Stimulated activated CD4-positive, alpha-beta T cell treated with anti-CD3 and anti-CD28 coated beads, Interleukin-4, amount 100 ng/mL, for 48 hours (primary cell): Measurements from ENCODE around the gene SCN3B.
A peak's percentile ranks its signal among the peaks of the same experiment; 100 is the strongest.

Source experiments
- DNase-seq, 2 donors: peaks; one replicate each; pipeline ENCODE4 v3.0.0-alpha.2; 2020; ENCODE audit warnings: low read depth in 2 of 2

Gene SCN3B

DNA sequence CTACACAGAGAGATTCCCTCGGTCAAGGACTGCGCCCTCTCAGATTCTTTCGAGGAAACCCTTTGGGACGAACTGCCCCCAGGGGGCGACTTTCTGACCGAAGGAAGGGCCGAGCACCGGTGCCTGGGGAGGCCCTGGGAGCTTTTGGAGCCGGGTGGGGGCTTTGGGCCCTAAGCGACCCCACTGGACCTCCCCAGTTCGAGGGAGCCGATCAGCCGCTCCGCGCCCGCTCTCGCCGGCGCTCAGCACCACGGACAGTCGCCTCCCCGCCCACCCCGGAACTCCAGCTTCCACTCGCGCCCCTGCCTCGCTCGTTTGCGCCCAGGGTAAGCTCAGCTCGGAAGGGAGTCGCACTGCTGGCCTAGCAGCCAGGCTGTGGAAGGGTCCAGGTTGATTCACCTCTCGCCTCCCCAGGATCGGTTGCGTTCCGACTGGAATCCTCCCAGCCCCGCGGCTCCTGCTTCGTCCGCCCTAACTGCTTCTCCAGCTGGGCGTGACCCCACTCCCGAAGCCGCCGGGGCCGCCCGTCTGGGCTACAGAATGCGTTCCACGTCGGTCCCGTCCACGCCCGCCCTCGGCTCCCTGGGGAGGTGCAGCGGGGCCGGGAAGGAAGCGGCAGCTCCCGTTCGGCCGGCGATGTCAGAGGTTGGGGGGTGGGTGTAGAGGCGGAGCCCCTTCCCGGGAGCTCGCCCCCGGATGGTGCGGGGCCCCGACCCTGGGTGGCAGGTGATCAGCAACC, 428 bp downstream of the SCN3B start:
- peak in 1 of 2 donors; percentile 25 for DNase-seq

DNA sequence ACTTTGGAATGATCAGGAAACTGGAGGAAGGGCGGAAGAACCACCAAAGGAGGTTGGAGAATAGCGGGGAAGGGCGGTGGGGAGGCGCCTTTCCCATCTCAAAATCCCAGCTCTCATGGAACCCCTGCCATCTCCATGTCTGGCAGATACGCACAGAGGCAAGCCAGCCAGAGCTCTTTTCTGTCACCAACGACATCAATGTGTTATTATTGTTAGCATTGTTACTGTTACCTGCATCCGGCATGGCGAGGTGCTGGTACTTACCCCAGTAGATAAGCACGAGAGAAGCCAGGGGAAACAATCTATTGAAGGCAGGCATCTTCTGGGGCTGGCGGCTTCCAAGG, 969 bp downstream of the SCN3B start:
- no peak for DNase-seq

DNA sequence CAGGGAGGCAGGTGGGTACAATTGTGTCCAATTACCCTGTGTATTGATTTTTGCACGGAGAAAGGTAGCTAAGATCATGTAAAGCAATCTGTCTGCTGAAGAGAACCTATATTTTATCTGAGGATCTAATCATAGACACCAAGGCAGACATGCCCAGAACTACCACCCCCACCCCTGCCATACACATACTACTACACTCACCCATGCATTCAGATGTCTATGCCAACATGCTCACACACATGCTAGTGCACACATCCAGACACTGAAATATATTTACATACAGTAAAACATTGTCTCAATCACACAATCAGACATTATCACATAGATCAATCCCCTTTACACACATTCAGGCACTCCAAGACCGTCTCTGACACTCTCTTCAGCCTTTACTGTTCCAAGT, 1.8 kb downstream of the SCN3B start:
- DNase-seq: no peak

DNA sequence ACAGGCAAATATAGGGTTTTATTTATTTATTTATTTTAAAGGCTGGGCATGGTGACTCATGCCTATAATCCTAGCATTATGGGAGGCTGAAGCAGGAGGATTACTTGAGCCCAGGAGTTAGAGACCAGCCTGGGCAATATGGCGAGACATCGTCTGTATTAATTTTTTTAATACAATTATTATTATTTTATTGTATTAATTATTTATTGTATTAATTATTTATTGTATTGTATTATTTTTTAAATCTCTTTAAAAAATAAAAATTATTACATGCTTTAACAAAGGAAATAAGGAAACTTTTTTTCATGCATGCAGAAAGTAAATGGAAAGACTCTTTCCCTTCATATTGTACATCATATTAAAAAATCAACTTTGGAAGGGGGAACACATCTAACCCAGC, 3.5 kb downstream of the SCN3B start:
- no peak for DNase-seq

DNA sequence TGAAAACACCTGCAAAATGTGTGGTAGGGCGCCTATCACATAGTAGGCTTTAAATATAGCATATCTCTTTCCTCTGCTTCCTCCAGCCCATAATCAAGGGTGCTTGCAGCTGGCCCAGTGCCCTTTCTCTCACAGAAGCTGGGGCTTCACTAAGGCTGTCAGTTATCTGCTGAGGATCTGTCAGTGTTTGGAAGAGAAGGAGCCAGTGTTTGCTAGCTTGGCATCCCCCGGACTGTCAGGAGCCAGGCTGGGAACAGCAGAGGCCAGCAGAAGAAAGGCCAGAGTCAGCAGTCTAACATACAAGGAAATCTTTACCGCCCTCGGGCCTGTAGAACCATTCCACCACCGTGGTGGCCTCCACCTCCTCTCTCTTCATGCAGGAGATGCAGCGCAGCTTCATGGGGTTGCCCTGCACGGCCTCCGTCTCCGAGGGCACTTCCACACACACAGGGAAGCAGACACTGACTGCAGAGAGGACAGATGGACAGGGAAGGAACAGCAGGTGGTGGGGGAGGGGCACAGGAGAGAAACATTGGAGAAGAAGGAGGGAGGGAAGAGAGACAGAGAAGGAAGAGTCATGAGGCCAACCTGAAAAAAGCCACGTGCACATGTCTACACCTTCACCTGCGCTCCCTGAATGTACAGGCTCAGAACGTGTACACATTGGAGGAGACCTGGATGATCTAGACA, 9.0 kb downstream of the SCN3B start:
- DNase-seq: no peak

DNA sequence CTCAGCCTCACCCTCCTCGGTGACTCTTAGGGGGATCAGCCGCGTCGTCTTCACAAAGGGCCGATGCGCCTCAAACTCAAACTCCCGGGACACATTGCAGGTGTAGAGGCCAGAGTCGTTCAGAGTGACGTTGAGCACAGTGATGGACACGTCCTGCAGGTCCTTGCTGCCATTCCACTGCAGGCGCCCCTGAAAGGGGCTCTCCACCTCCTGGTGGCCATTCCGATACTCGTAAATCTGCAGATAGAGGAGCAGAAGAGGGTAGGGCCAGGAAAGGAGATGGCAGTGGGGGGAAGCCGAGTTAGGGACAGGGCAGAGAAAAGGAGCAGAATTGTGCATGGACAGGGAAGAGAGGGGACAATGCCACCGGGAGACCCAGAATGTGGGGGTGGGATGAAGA, 12.0 kb downstream of the SCN3B start:
- no peak for DNase-seq

DNA sequence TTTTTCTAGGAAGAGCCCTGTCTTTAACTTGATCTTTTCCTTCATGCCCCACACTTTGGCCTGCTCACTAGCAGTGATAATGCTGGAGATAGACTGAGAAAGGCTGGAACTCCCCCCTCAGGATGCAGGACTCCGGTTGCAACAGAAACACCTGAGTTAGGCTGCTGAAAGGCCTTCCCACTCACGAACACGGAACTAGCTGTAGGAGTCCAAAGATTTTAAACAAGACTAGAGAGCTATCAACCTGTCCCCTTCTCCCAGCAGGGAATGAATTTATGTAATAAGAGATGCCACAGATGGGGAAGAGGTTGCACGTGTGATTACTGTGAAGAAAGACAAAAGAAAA, 13.0 kb downstream of the SCN3B start:
- DNase-seq: no peak

DNA sequence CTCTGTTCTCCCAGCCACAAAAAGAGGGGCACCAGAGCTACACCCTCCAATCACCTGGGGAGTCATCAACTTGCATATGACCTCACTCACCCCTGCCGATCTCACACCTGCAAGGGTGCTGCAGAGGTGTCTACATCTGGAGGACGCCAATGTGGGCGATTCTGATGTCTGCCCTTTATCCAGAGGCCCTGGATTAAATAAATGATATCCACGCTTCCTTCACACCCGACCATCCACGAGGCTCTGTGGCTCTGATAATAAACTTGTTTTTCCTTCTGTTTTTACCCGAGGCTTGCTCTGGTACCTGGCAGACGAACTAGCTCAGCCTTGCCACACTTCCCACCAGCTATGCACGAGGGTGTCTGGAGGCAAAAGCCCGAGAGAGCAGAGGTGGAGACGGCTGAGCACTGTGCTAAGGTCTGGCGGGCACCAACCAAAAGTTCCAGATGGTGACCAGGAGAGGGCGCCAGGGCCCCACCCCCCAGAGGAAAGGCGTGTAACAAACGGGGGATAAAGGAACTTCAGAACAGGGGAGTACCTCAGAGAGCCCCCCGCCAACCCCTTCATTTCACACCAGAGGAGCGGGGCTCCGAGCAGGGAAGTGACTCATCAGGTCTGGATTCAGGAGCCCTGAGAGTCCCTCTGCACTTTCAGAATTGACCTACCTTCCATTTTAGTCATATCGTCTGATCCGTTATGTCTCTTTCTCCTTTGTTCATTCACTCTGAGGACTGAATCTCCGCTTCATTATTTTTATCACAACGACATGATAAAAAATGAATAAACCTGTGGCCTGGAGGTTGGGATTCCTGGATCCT, 13.5 kb downstream of the SCN3B start:
- peak; percentile 20 to 44 for DNase-seq

DNA sequence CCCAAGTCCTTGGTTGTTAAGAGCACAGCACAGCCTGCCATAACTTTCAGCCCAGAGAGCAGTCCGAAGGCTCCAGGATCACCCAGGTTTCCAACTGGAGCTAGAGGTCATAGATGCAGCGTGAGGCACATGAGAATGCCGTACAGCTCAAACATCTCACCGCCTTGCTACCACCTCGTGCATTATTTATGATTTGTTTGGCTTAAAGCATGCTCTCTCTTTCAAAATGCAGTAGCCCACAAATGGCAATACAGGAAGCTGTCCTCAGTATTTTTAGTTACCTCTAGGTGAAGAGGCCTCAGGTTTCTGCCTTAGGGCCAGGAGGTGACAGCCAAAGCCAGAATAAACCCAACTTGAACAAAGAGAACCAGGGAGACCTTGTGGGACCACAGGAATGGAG, 14.4 kb downstream of the SCN3B start:
- DNase-seq: no peak

DNA sequence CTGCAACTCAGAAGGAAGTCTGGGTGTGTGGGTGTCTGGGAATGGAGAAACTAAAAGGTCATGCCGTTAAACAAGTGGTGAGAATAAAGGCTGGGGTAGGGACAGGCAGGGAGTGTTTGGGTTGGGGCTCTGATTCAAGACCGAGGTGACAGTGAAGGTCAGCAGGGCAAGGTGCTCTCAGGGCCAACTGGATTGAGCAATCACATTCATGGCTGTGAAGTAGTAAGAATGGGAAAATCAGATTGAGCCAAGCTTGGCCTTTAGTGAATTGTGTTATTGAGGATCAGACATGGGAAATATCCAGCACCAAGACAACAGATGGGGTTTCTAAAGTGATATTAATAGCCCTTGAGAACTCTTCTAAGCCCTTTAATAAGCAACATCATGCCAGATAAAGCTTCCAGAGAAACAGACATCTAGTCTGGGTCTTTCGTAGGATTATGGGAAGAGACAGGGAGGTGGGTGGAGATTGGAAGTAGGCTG, 24.3 kb downstream of the SCN3B start:
- no peak for DNase-seq

DNA sequence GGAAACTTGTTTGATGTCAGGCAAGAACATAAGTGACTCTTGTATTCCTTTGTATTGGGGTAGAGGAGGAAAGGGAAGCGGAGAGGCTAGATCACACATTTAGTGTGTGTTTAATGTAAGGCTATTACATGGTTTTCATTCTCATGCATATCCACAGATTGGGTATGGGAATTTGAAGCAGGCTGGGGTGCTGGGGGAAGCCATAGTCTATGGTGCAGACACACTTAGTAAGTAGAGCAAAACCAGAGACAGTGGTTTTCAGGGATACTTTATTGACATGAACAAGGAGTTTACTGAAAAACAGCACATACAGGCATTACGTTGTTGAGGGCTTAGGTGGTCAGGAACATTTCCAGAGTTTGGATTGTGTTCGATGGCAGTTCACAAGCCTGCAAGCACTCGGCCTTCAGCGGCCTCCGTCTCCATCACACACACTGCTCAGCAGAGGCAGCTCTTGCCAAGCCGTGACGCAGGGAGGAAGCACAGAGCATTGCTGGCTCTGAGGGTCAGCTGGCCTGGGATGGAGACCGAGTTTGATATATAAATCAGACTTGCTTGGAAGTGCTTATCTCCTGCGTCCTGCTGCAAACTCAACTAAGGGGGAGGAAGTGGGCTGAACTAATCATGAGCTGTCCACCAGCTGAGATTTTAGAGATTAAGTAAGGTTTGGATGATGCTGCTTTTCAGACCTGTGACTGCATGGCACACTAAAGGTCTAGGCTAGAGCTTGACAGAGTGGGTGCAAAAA, 25.3 kb downstream of the SCN3B start:
- no peak for DNase-seq

DNA sequence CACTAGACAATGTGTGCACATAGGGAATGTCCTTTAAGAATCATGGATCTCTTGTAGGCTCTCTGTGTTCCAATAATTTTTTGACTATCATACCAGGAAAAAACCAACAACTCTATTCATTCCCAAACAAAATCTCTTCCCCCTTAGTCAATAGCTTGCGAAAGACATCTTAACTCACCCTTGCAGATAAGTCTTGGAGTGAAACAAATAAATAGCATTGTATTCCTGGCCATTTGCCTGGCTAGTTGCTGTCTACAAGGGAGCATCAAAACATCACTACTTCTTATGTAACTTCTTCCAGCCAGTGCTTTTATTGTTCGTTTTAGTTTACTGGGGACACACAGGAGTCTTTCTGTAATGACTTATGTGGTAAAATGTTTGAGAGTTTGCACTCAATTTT, 29.4 kb downstream of the SCN3B start:
- no peak for DNase-seq

DNA sequence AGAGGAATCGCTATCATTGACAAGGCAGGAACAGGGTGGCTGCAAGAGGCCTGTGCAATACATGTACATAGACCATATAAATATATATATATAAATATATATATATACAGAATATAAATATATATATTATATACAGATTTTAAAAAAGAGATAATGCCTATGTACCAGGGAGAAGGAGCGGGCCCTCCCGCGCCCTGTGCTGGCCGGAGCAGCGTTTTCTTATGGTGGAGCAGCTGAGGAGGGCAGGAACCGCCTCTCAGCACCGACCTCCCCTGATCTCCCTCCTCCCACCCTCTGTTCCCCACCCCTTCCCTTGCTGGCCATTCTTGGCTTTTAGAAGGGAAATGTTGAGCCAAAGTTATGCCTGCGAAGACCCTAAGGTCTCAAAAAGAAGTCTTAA, 31.8 kb downstream of the SCN3B start:
- no peak for DNase-seq

DNA sequence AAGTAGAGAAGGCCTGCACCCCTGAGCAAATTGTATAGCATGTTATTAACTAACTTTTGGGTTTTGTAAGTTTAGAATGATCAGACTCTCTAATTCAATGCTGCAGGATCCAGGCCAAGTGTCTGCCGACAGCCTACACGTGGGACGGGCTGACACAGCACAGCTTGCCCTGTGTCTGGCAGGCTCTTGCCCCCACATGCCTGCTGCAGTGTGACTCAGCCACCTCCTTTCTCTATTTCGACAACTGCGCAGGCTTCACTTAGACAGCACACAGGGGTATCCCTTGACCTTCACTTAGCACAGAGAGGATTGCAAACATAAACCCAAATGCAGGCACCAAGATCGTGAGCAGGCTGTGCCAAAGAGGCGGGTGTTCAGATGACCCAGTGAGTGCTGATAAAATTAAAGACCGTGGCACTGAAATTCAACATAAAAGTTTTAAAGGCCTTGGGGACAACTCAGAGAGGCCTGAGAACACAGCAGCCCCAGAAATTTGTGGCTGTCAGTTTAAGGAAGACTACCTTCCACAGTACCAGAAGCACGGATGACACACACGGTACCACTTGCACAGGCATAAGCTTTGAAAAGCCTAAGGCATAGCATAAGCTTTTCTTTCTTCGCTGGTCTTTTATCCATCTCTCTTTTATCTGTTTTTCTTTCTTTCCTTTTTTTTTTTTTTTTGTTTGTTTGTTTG, 37.8 kb downstream of the SCN3B start:
- no peak for DNase-seq

DNA sequence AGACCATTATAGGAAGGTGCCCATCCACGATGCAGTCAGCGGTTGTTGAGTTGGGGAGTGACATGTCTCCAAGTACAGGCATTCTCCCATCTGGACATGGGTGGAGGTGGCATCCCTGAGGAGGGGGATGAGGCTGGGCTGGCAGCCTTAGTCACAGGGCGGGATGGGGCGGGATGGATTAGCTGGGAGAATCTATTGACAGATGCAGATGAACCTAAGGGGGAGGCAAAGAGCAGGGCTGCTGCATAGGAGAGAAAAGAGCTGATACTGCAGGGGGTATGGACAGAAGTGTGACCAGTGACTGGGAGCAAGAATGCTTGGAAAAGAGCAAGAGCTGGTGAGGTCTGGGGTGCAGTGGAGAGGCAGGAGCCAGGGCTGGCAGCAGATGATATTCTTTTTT, 42.7 kb downstream of the SCN3B start:
- DNase-seq: no peak

DNA sequence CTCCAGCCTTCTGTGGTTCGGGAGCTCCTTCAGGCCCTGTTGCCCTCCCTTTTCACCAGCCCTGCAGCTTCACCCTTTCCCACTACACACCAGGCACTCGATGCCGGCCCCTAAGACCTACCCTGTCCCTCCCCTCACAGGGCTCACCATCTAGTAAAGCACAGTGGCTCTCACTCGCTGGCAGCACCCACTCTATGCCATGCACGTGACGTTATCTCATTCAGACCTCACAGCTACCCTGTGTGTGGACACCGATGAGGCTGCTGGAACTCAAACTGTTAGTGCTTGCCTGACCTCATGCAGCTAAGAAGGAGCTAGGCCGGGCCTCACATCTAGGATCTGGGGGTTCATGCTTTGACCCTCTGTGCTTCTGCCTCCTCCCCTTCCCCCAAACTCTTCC, 45.5 kb downstream of the SCN3B start:
- DNase-seq: no peak

DNA sequence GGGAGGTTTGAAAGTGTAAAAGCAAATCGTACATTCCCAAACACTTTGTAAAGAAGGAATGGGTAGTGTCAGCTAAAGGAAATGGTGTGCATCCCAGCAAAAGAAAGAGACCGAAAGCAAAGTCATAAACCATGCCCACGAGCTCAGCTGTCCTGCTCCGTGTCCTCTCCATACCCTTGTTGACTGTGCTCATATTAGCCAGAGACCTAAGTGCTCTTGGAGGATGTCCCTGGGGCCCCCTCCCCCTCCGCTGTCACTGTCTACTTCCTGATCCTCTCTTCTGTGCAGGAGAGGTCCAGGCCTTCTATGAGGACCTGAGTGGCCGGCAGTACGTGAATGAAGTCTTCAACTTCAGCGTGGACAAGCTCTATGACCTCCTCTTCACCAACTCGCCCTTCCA, 46.1 kb downstream of the SCN3B start:
- no peak for DNase-seq

DNA sequence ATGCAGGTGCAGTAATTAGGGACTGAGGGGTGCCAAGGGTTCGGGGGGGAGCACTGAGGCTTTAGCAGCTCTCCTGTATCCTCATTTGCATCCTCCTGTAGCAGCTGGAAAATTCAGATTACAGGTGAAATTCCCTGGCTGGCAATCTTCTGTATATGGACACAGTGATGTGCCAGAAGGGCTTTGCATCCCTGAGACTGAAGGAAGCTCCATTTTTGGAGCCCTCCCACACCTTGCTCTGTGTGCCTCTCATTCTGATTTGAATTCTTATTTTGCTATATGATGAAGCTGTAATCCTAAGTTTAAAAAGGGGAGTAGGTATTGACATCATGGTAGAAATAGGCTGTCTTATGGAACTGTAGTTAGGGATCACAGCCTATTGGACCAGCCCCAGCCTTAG, 46.6 kb downstream of the SCN3B start:
- DNase-seq: no peak

DNA sequence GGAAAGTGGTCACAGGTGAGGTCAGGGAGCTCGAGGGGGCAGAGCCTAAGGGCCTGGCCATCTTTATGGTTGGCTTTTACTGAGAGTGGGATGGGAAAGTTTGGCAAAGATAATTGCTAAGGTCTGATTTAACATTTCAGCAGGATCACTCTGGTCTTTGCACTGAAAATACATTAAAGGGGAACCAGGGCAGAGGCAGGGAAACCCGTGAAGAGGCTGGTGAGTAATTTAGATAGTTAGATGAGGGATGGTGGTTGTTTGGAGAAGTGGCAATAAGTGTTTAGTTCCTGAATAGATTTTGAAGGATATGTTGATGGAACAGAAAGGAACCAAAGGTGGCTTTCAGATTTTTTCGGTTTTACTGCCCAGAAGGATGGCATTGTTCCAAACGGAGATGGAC, 50.8 kb downstream of the SCN3B start:
- no peak for DNase-seq

DNA sequence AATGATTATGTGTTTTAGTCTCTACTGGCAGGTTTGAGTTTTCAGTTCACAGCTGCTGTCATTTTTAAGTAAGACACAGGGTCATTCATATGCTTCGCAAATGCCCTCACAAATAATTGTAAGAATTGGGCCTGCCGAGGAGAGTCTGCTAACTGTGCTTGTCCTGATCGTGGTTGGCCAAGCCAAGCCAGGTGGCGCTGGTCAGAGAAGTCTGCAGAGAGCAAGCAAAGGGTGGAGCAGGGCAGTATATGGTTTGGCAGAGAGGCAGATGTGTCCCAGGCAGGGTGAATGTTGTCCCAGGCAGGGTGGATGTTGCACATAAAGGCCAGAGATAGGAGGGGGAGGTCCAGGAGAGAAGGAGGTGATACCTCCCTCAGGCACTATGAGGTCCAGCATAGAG, 52.7 kb downstream of the SCN3B start:
- no peak for DNase-seq

DNA sequence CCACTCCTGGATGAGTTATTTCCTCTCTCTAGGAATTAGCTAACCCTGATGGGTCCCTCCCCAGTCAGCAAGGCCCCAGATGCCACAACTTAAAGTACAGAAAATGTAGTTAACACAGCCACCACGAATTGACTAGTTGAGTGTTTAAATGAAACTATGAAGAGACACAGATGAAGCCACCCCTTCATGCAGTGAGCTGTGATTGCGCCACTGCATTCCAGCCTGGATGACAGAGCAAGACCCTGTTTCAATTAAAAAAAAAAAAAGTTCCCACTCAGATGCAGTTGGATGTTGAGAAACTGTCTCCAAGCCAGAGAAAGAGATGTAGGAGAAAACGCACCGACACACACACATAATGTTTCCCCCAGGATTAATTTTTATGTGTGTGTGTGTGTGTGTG, 53.3 kb downstream of the SCN3B start:
- no peak for DNase-seq

DNA sequence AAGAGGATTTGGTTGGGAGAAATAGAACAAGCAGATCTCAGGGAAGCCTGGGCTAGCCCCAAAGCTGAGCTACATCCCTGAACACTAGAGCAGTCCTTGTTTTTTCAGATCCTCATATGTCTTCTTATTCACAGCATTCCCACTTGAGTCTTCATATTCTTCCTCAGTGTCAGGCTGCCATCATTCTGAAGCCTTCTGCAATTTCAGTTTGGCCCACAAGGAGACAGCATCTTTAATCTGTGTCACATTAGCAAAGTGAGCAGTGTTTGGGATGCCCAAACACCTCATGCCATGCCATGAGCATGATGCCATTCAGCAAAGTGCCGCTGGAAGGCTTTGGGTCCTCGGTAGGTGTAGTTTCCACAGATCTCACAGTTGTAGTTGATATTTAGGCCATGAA, 56.6 kb downstream of the SCN3B start:
- DNase-seq: no peak
